Astrocyte of the cerebellum (primary cell): ENCODE results near the gene APPL2.

ENCODE experiments used
- DNase-seq: peaks from one replicate; pipeline ENCODE4 v3.0.0-alpha.2; 2011; ENCODE audit warnings: low read depth
- H3K4me3 ChIP-seq: 2 replicates; pipeline ENCODE4 v1.5.1; 2011; ENCODE audit warnings: mild to moderate bottlenecking, low read depth, low read length, moderate library complexity
- CTCF ChIP-seq: IDR thresholded peaks from 2 replicates; pipeline ENCODE4 v1.5.1; 2012; ENCODE audit warnings: low read length, low read depth, moderate library complexity, mild to moderate bottlenecking; ENCODE audit errors: missing control alignments
- in situ Hi-C: cut with HindIII; loops from 2 replicates; pipeline ENCODE4 v1.10.0; 2017; ENCODE audit warnings: low sequenced_read_pairs

Gene APPL2

GRCh38 chr12:105162174-105162573, 73.8 kb downstream of the APPL2 start:
- TF ChIP-seq CTCF = no peak
- in situ Hi-C loops = no loop called here
- no peak overlapping the region for H3K4me3 ChIP-seq
- no peak for DNase-seq

GRCh38 chr12:105158876-105159275, 77.1 kb downstream of the APPL2 start:
- TF ChIP-seq CTCF = no peak
- in situ Hi-C loops = no loop called here
- no peak overlapping the region for H3K4me3 ChIP-seq
- DNase-seq = no peak

GRCh38 chr12:105157606-105158005, 78.4 kb downstream of the APPL2 start:
- in situ Hi-C loops = no loop called here
- no peak for TF ChIP-seq CTCF
- DNase-seq = no peak
- H3K4me3 ChIP-seq = no peak overlapping the region

- no peak for DNase-seq
- in situ Hi-C loops = no loop called here
- no peak overlapping the region for H3K4me3 ChIP-seq
- TF ChIP-seq CTCF = no peak
Observed at GRCh38 chr12:105156260-105156659, 79.7 kb downstream of the APPL2 start.

- no peak for DNase-seq
- TF ChIP-seq CTCF = no peak
- no peak overlapping the region for H3K4me3 ChIP-seq
- in situ Hi-C loops = no loop called here
Observed at GRCh38 chr12:105142259-105142658, 93.7 kb downstream of the APPL2 start.

- no peak for DNase-seq
- in situ Hi-C loops = no loop called here
Observed at GRCh38 chr12:105141320-105141922, 94.6 kb downstream of the APPL2 start.

More at GRCh38 chr12:105141320-105141922, 94.6 kb downstream of the APPL2 start:
- no peak for TF ChIP-seq CTCF
- H3K4me3 ChIP-seq = no peak overlapping the region
